Lower leg skin (tissue), 4 donors: Measurements from ENCODE around the gene MRPL54. TPM values are rescaled to one million over a fixed set of nuclear protein-coding genes. Genes with fewer than 3 reads are reported as not detected.

Source experiments
- DNase-seq, 2 donors: peaks; one replicate each; pipeline ENCODE4 v3.0.0-alpha.2; 2019; ENCODE audit warnings: low spot score in 2 of 2
- H3K4me3 ChIP-seq: fragments of 200-600 bp; sonication (generic); 2 replicates; pipeline ENCODE4 v1.5.1; 2017; ENCODE audit warnings: mild to moderate bottlenecking, low read depth; ENCODE audit not compliant: poor library complexity, severe bottlenecking
- POLR2A ChIP-seq, 2 donors: fragments of 450-650 bp; IDR thresholded peaks; one replicate each; pipeline ENCODE4 v1.6.1; 2016 to 2017; ENCODE audit warnings: antibody characterized with exemption in 2 of 2, mild to moderate bottlenecking in 1 of 2, moderate library complexity in 1 of 2
- WGBS, 2 donors: methylation state at CpG; one replicate each; pipeline ENCODE4 v1.1.5; 2018; 5-methylcytosine and 5-hydroxymethylcytosine counted together
- intact Hi-C: fragments of 100-400 bp; cut with DNase I; formaldehyde crosslinking; loops from one replicate; pipeline ENCODE4 v1.15.0; 2023; ENCODE audit warnings: low total_unique reads
- total RNA-seq, 4 donors: library from RNA; depleted of rRNA; stranded (reverse); fragments of >200 nt; gene quantifications; one replicate each; pipeline ENCODE4 v1.1.0, GENCODE V29; 2016
- TF ChIP-seq, protein P1 (sequence below), 3 donors: fragments of 450-650 bp; IDR thresholded peaks; one replicate each; pipeline ENCODE4 v1.5.1; 2016; ENCODE audit warnings: antibody characterized with exemption in 3 of 3, mild to moderate bottlenecking in 3 of 3, moderate library complexity in 2 of 3

Gene MRPL54
- total RNA-seq, 4 donors from 2014 or later: 45.0 to 72.8 (median 53.9) TPM

DNA sequence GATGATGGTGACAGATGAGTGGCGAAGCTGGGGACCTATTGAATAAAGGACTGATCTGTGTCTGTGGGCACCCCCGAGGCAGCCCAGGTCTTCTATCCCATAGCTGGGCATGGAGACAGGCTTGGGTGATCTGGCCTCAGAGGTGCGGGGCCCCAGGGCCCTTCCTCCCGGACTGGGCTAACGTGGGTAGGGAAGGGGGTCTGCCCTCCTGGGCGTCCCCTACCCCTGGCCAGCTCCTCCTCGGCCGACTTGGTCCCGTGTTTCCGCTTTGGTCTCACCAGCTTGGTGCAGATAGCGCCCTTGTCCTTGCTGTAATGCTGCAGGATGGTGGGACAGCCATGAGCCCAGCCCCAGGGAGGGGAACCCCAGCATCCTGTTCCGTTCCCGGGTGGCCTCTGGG is 20.4 kb downstream of the MRPL54 start:
- intact Hi-C loops: no loop called here
- WGBS, 2 donors: 83 to 88% methylated on average over 13 of the region's 13 CpGs
- no peak for TF ChIP-seq POLR2A (IDR thresholded peaks at IDR 0.05)
- TF ChIP-seq, protein P1, sequence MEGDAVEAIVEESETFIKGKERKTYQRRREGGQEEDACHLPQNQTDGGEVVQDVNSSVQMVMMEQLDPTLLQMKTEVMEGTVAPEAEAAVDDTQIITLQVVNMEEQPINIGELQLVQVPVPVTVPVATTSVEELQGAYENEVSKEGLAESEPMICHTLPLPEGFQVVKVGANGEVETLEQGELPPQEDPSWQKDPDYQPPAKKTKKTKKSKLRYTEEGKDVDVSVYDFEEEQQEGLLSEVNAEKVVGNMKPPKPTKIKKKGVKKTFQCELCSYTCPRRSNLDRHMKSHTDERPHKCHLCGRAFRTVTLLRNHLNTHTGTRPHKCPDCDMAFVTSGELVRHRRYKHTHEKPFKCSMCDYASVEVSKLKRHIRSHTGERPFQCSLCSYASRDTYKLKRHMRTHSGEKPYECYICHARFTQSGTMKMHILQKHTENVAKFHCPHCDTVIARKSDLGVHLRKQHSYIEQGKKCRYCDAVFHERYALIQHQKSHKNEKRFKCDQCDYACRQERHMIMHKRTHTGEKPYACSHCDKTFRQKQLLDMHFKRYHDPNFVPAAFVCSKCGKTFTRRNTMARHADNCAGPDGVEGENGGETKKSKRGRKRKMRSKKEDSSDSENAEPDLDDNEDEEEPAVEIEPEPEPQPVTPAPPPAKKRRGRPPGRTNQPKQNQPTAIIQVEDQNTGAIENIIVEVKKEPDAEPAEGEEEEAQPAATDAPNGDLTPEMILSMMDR (IDR thresholded peaks at IDR 0.05): no peak
- H3K4me3 ChIP-seq: no peak overlapping the region
- DNase-seq: no peak

DNA sequence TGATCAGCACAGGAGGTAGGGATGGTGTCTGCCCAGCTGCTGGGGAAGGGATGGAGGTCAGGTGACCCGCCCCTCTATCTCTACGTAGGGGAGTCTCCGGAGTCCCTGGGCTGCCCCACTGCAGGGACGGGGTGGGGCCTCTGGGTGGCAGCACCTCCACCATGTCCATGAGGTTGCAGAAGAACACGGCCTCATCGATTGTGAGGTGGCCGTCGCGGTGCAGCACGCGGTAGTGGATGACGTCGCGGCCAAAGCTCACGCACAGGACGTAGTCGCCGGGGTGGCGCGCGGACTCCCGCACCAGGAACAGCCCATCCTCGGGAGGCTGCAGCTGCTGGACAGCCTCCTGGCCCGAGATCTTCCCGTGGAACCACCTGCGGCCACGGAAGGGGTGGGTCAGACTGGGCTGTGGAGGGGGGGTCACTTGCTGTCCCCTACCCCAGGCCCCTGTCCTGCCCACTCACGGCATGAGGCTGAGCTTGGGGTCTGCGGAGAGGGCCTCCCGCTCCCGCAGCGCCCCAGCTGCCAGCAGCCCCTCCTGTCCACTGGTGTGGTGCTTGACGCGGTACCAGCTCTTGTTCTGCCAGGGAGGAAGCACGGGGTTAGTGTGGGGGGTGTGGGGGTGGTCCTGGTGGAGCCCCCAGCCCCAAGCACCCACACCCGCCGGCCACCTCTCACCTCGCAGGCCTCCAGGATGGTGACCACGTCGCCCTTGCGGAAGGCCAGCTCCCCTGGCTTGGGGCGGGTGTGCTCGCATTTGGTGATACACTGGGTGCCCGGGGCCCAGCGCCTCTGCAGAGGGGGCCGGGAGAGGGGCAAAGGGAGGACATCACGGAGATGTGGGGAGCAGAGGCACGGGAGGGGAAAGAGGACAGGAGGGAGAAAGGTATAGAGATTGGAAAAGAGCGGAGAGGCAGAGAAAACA is 21.4 kb downstream of the MRPL54 start:
- DNase-seq: no peak
- intact Hi-C loops: no loop called here

DNA sequence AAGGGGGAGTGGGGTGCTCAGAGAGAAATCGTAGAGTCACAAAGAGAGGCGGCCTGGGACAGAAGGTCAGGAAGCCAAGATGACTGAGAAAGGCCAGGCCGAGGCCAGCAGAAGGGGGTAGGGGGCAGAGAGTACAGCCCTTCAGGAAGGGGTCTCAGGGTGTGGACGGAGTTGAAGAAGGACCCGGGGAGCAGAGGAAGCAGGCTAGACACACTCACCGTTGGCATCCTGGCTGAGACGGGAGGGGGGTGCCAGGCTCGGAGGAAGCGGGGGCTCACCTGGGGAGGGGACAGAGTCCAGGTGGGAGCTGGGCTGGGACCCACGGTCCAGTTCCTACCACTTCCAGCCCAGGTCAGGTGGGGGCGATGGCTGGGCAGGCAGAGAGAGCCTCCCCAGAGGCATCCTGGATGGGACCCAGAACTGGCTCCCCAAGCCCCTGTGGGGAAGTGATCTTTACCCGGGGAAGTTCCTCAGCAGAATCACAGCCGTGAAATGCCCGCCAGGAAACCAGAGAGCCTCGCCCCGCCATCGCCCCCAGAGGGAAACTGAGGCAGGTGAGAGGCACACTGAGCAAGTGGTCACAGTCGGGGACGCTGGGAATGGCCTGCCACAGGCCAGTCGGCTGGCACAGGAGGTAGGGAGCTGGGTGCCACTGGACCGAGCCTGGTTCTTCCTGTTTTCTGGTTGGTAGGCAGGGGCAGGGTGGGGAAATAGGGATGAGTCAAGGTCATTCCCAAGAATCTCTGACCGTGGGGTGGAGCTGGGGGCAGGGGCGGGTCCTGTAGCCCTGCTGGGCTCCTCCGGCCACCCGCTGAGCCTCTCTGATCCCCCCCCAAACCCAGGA is 22.3 kb downstream of the MRPL54 start:
- no peak overlapping the region for H3K4me3 ChIP-seq
- TF ChIP-seq, protein P1 (IDR thresholded peaks at IDR 0.05): no peak
- no peak for TF ChIP-seq POLR2A (IDR thresholded peaks at IDR 0.05)
- no peak for DNase-seq
- intact Hi-C loops: no loop called here
- WGBS, 2 donors: 18 to 22% methylated on average over 20 to 25 of the region's 25 CpGs

More for the DNA sequence above, 21.4 kb downstream of the MRPL54 start:
- no peak for TF ChIP-seq POLR2A (IDR thresholded peaks at IDR 0.05)
- TF ChIP-seq, protein P1 (IDR thresholded peaks at IDR 0.05): no peak
- WGBS, 2 donors: 73 to 77% methylated on average over 34 to 49 of the region's 49 CpGs
- no peak overlapping the region for H3K4me3 ChIP-seq

DNA sequence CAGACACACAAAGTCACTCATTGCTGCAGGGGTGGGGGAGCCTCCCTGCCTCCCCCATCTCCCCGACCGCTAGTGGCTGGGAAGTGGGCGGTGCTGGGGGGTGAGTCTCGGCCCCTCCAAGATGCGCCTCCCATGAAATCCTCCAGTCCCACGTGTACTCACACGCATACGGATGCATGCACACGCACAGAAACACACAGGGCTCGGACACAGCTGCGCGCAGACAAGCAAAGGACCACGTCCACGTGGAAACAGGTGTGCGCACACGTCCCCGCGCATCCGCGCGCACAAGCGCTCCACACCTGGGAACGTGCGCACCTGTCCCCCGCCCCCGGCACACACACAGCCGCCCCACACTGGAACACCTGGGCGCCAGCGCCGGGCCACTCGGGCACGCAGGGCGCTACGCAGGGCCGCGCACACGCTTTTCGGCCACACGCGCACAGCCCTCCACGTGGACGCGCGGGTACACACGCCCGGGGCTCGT is 23.0 kb downstream of the MRPL54 start:
- intact Hi-C loops: no loop called here
- 1 to 2% methylated on average over 18 to 24 of the region's 47 CpGs for WGBS, 2 donors
- no peak for DNase-seq
- peak overlapping the region; percentile 24 for H3K4me3 ChIP-seq
- TF ChIP-seq POLR2A (IDR thresholded peaks at IDR 0.05): no peak

DNA sequence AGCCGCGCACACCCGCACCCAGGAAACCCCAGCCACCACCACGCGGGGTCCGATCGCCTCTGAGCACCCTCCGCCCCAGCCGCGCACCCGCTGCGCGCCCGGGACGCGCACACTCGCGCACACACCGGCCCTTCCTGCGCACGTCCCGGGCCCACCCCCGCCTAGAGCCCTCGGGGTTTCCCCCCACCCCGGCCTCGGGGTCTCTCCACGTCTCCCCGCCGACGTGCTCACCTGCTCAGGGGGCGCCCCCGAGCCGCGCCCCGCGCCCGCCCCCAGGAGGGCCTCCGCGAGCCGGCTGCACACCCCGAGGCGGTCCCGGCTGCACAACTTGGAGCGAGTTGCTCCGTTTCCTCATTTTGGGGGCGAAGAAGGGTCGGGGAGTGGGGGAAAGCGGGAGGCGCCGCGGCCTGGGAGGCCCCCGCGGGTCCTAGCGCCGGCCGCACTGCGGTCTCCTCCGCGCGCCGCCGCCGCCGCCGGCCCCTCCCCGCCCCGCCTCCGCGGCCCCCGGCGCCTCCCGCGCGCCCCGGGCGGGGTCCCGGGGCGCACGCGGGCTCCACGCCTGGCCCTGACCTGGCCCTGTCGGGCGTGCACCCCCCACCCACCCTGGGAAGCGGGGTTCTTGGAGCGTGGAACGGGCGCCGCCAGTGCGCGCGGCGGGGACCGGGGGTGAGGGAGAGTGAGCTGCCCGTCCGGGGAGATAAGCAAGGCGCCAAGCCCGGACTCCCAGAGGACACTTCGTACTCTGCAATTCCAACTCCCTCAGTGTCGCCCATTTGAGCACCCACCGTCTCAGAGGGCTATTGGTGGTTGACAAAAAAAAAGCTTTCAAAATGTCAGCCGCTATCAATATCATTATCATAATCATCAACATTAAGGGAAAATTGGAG is 23.7 kb downstream of the MRPL54 start, which contains the start of gene MATK:
TSS of gene MATK (minus strand) at position 444 of the 887 bp plus-strand sequence. CDS start 1,246 bp downstream, outside the sequence.
- H3K4me3 ChIP-seq: peak within 1 kb of the TSS; percentile 24
- 27 to 34% methylated on average over 11 to 16 of the region's 101 CpGs for WGBS, 2 donors
- TF ChIP-seq POLR2A (IDR thresholded peaks at IDR 0.05): no peak
- TF ChIP-seq, protein P1 (IDR thresholded peaks at IDR 0.05): no peak
- no peak for DNase-seq
- intact Hi-C loops: no loop called here
